Activated CD8-positive, alpha-beta T cell treated with anti-CD3 and anti-CD28 coated beads, Interleukin-2, amount 10 ng/mL, durations not matched to agents 7 days and 5 days (primary cell): ENCODE results near the gene GLB1L3. TPM values are rescaled to one million over a fixed set of nuclear protein-coding genes. Genes with fewer than 3 reads are reported as not detected.

Experiments used
- total RNA-seq, 2 experiments: library from RNA; stranded (reverse); gene quantifications; one replicate each; pipeline ENCODE4 v1.2.3, GENCODE V29; 2021

Gene GLB1L3
- total RNA-seq, 2 experiments from 2014 or later = 3.8 to 4.0 TPM

Other genes starting within 250 kb of the GLB1L3 start
- gene JAM3, start 207.3 kb upstream of the GLB1L3 start, total RNA-seq = 1 to 10 TPM; 8.0 to 9.6 TPM
- 100 to 1,000 TPM; 125 to 136 TPM for gene NCAPD3, start 52.4 kb upstream of the GLB1L3 start, total RNA-seq
- gene VPS26B, start 51.7 kb upstream of the GLB1L3 start, total RNA-seq = 10 to 100 TPM; 55.1 TPM
- 10 to 100 TPM; 53.7 to 56.1 TPM for gene THYN1, start 23.0 kb upstream of the GLB1L3 start, total RNA-seq
- 10 to 100 TPM; 20.7 to 21.1 TPM for gene ACAD8, start 22.8 kb upstream of the GLB1L3 start, total RNA-seq
- gene GLB1L2, start 55.6 kb downstream of the GLB1L3 start, total RNA-seq = 1 to 10 TPM; 1.2 to 1.9 TPM
- gene B3GAT1, start 135.9 kb downstream of the GLB1L3 start, total RNA-seq = under 1 TPM; 0.13 to 0.31 TPM